K562 (cell line): Measurements from ENCODE around the gene SNX14. TPM values are rescaled to one million over a fixed set of nuclear protein-coding genes. Genes with fewer than 3 reads are reported as not detected.

Source experiments
- CHD2 ChIP-seq: IDR thresholded peaks from 2 replicates; pipeline ENCODE4 v1.6.1; 2011; ENCODE audit warnings: low read depth, low read length
- NONO ChIP-seq, 2 experiments: fragments of 200-400 bp in 1 of 2; fragments of 450-650 bp in 1 of 2; formaldehyde crosslinking in 1 of 2; IDR thresholded peaks; 2 replicates each; pipeline ENCODE4 v1.6.1; 2017; ENCODE audit warnings: low read depth in 2 of 2, mild to moderate bottlenecking in 2 of 2, moderate library complexity in 2 of 2, low read length in 1 of 2
- TFE3 ChIP-seq: fragments of 450-650 bp; formaldehyde crosslinking; IDR thresholded peaks from 2 replicates; pipeline ENCODE4 v1.4.0; 2020; ENCODE audit warnings: mild to moderate bottlenecking, mixed read lengths
- TOE1 ChIP-seq, 2 experiments: fragments of 450-650 bp in 1 of 2; sonication (generic) in 1 of 2; formaldehyde crosslinking in 1 of 2; IDR thresholded peaks; 2 replicates each; pipeline versions ENCODE4 v1.7.1 to v1.8.0; 2016 to 2022; ENCODE audit warnings: borderline replicate concordance in 2 of 2, mild to moderate bottlenecking in 2 of 2, antibody characterized with exemption in 1 of 2, inconsistent platforms in 1 of 2, low read depth in 1 of 2, missing genetic modification reagents in 1 of 2, moderate library complexity in 1 of 2
- TSC22D4 ChIP-seq: fragments of 450-650 bp; IDR thresholded peaks from 2 replicates; pipeline ENCODE4 v1.6.1; 2016; ENCODE audit warnings: missing genetic modification characterization, missing biosample characterization, control low read depth
- U2AF2 ChIP-seq: fragments of 200-400 bp; formaldehyde crosslinking; optimal IDR thresholded peaks from 2 replicates; pipeline ENCODE3; 2017; ENCODE audit warnings: low read depth, mild to moderate bottlenecking, low read length
- ZNF140 ChIP-seq: fragments of 250-450 bp; sonication (Bioruptor Pico); IDR thresholded peaks from 2 replicates; pipeline ENCODE4 v1.8.0; 2021; ENCODE audit warnings: moderate library complexity, mild to moderate bottlenecking, inconsistent platforms
- ZNF75A ChIP-seq: fragments of 450-650 bp; formaldehyde crosslinking; IDR thresholded peaks from 2 replicates; pipeline ENCODE4 v1.4.0; 2020; ENCODE audit warnings: mild to moderate bottlenecking
- ZSCAN29 ChIP-seq: fragments of 450-650 bp; IDR thresholded peaks from 2 replicates; pipeline ENCODE4 v1.6.1; 2017
- polyA plus RNA-seq, 8 experiments: library from polyadenylated mRNA; depleted of rRNA in 4 of 8; stranded (reverse) in 5 of 8; unstranded in 3 of 8; fragments of >200 nt; fragmentation: Nextera tagmentation in 2 of 8; fragmentation: Illumina TruSeq in 1 of 8; extraction: Ambion mirVana in 2 of 8; extraction: Trizol in 1 of 8; gene quantifications; 2 replicates each; pipeline versions ENCODE4 v1.2.1 to v1.2.3, GENCODE V29; 2011 to 2014; ENCODE audit warnings: inconsistent platforms in 1 of 8, missing spikeins in 1 of 8
- total RNA-seq, 7 experiments: library from RNA; depleted of rRNA in 6 of 7; stranded (reverse); fragments of >200 nt in 6 of 7; fragmentation: Illumina TruSeq in 2 of 7; extraction: Trizol in 2 of 7; gene quantifications; 2 replicates each; pipeline versions ENCODE4 v1.2.1 to v1.2.3, GENCODE V29; 2011 to 2021; ENCODE audit warnings: low replicate concordance in 1 of 7
- TF ChIP-seq, protein P1 (sequence below): fragments of 450-650 bp; IDR thresholded peaks from 2 replicates; pipeline ENCODE4 v1.7.0; 2016; ENCODE audit warnings: borderline replicate concordance
- TF ChIP-seq, protein P2 (sequence below): sonication (generic); formaldehyde crosslinking; IDR thresholded peaks from 2 replicates; pipeline ENCODE4 v1.8.1; 2023; ENCODE audit warnings: mild to moderate bottlenecking, missing genetic modification reagents

SNX14 gene
- total and polyA plus RNA-seq, 9 of the 15 experiments (the other 6 are each of a cell fraction or from before 2014, with no cell fraction given): 46.5 to 140 (median 71.2) TPM

GRCh38 chr6:85464722-85465150 lies 128.9 kb downstream of the SNX14 start (continued):
- TF ChIP-seq TOE1 (IDR thresholded peaks at IDR 0.05; ENCODE audit: borderline replicate concordance) (no peak), TOE1 (CRISPR knock-in tag; IDR thresholded peaks at IDR 0.05; ENCODE audit: borderline replicate concordance, low read depth) (no peak), ZNF140 (CRISPR knock-in tag) (no peak), TSC22D4 (tag) (no peak), TFE3 (CRISPR knock-in tag) (no peak), U2AF2 (no peak), ZNF75A (no peak), CHD2 (no peak), NONO (IDR thresholded peaks at IDR 0.05; ENCODE audit: low read depth in 2 of 2, low read length in 1 of 2) (no peak), ZSCAN29 (no peak)
- TF ChIP-seq, protein P1, sequence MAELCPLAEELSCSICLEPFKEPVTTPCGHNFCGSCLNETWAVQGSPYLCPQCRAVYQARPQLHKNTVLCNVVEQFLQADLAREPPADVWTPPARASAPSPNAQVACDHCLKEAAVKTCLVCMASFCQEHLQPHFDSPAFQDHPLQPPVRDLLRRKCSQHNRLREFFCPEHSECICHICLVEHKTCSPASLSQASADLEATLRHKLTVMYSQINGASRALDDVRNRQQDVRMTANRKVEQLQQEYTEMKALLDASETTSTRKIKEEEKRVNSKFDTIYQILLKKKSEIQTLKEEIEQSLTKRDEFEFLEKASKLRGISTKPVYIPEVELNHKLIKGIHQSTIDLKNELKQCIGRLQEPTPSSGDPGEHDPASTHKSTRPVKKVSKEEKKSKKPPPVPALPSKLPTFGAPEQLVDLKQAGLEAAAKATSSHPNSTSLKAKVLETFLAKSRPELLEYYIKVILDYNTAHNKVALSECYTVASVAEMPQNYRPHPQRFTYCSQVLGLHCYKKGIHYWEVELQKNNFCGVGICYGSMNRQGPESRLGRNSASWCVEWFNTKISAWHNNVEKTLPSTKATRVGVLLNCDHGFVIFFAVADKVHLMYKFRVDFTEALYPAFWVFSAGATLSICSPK: no peak
- TF ChIP-seq, protein P2, sequence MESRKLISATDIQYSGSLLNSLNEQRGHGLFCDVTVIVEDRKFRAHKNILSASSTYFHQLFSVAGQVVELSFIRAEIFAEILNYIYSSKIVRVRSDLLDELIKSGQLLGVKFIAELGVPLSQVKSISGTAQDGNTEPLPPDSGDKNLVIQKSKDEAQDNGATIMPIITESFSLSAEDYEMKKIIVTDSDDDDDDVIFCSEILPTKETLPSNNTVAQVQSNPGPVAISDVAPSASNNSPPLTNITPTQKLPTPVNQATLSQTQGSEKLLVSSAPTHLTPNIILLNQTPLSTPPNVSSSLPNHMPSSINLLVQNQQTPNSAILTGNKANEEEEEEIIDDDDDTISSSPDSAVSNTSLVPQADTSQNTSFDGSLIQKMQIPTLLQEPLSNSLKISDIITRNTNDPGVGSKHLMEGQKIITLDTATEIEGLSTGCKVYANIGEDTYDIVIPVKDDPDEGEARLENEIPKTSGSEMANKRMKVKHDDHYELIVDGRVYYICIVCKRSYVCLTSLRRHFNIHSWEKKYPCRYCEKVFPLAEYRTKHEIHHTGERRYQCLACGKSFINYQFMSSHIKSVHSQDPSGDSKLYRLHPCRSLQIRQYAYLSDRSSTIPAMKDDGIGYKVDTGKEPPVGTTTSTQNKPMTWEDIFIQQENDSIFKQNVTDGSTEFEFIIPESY: no peak
- TF ChIP-seq, all 486 proteins: peak for 0
